Stomach (tissue), 4 donors: ENCODE data around the gene YKT6.

Experiments used
- CTCF ChIP-seq, 7 experiments: fragments of 450-650 bp in 4 of 7; fragments of 200-600 bp in 3 of 7; sonication (generic) in 3 of 7; IDR thresholded peaks; one replicate each; pipeline ENCODE4 v1.5.1; 2016 to 2019; ENCODE audit warnings: antibody characterized with exemption in 7 of 7, control low read depth in 2 of 7, mild to moderate bottlenecking in 1 of 7
- POLR2A ChIP-seq, 4 donors: fragments of 450-650 bp; IDR thresholded peaks; one replicate each; pipeline ENCODE4 v1.6.1; 2016; ENCODE audit warnings: antibody characterized with exemption in 4 of 4, control low read depth in 2 of 4, mild to moderate bottlenecking in 1 of 4, moderate library complexity in 1 of 4
- POLR2AphosphoS5 ChIP-seq, 3 donors: sonication (generic); formaldehyde crosslinking; IDR thresholded peaks; one replicate each; pipeline ENCODE4 v1.6.1; 2016; ENCODE audit warnings: antibody characterized with exemption in 3 of 3

GRCh38 chr7:44213877-44214388, 13.2 kb downstream of the YKT6 start:
- TF ChIP-seq POLR2A (IDR thresholded peaks at IDR 0.05) (no peak), CTCF (IDR thresholded peaks at IDR 0.05) (no peak), POLR2AphosphoS5 (IDR thresholded peaks at IDR 0.05) (no peak)
